Fibroblast of skin of right quadriceps (primary cell): ENCODE measurements around the gene IL1A.
"Not testable (repeated sequence)": the region's sequence is repeated elsewhere in the genome, so short reads cannot be mapped to it uniquely, and the experiment has no call there.

ENCODE experiments used
- DNase-seq: peaks from one replicate; pipeline ENCODE4 v3.0.0-alpha.2; 2013

The IL1A gene

GRCh38 chr2:112784199-112785189, at the start of gene IL1A:
Gene IL1A (minus strand): TSS chr2:112784493. CDS start chr2:112783770, 723 bp downstream.
- DNase-seq, result peak; percentile 42

GRCh38 chr2:112833976-112834375, 49.7 kb upstream of the IL1A start:
- DNase-seq, result no peak

- not testable (repeated sequence) for DNase-seq
Observed at GRCh38 chr2:112833639-112833931, 49.3 kb upstream of the IL1A start.

- DNase-seq, result no peak
Observed at GRCh38 chr2:112832841-112833638, 48.7 kb upstream of the IL1A start.

GRCh38 chr2:112831946-112832840, 47.9 kb upstream of the IL1A start:
- no peak for DNase-seq

- DNase-seq, result no peak
Observed at GRCh38 chr2:112831513-112831845, 47.2 kb upstream of the IL1A start.

GRCh38 chr2:112830682-112831512, 46.6 kb upstream of the IL1A start:
- no peak for DNase-seq

- no peak for DNase-seq
Observed at GRCh38 chr2:112829961-112830681, 45.8 kb upstream of the IL1A start.

- no peak for DNase-seq
Observed at GRCh38 chr2:112829101-112829960, 45.0 kb upstream of the IL1A start.

- no peak for DNase-seq
Observed at GRCh38 chr2:112828251-112828691, 44.0 kb upstream of the IL1A start.

GRCh38 chr2:112827604-112828185, 43.4 kb upstream of the IL1A start:
- no peak for DNase-seq

- no peak for DNase-seq
Observed at GRCh38 chr2:112827009-112827408, 42.7 kb upstream of the IL1A start.

- no peak for DNase-seq
Observed at GRCh38 chr2:112825706-112826105, 41.4 kb upstream of the IL1A start.

- no peak for DNase-seq
Observed at GRCh38 chr2:112824694-112825085, 40.4 kb upstream of the IL1A start.

- no peak for DNase-seq
Observed at GRCh38 chr2:112821682-112822081, 37.4 kb upstream of the IL1A start.

- DNase-seq, result no peak
Observed at GRCh38 chr2:112821142-112821541, 36.8 kb upstream of the IL1A start.

GRCh38 chr2:112820343-112820742, 36.0 kb upstream of the IL1A start:
- DNase-seq, result no peak

GRCh38 chr2:112819081-112819480, 34.8 kb upstream of the IL1A start:
- DNase-seq, result no peak

GRCh38 chr2:112818094-112818902, 34.0 kb upstream of the IL1A start:
- no peak for DNase-seq
